ENCODE results near the gene CORO2A. TPM values are rescaled to one million over a fixed set of nuclear protein-coding genes. Genes with fewer than 3 reads are reported as not detected.
A peak's percentile ranks its signal among the peaks of the same experiment; 100 is the strongest.

Gene CORO2A
- total and polyA plus RNA-seq, 2 donors: 5.1 to 7.5 TPM

GRCh38 chr9:98157372-98157771, 35.1 kb downstream of the CORO2A start:
- Histone ChIP-seq H3K4me1 (ENCODE audit: control insufficient read depth in 2 of 2, insufficient read depth in 2 of 2, low read length in 2 of 2) (no peaks in the 10 kb centered on the region), H3K27ac (ENCODE audit: low read depth in 1 of 2, low read length in 1 of 2) (no peak overlapping the region), H3K27me3 (ENCODE audit: control insufficient read depth in 2 of 2, insufficient read depth in 1 of 2, low read length in 1 of 2) (no peaks in the 10 kb centered on the region), H3K4me3 (ENCODE audit: low read length in 2 of 2) (no peak overlapping the region), H3K9me3 (ENCODE audit: control insufficient read depth in 2 of 2, insufficient read depth in 1 of 2, low read length in 1 of 2) (no peaks in the 10 kb centered on the region), H3K36me3 (ENCODE audit: control insufficient read depth in 2 of 2, insufficient read depth in 2 of 2, low read length in 1 of 2) (peaks cover 8 to 11% of the 10 kb centered on the region in 2 donors)
- 98% methylated on average over 10 of the region's 10 CpGs for WGBS
- no peak for DNase-seq (ENCODE audit: low read depth in 6 of 9, low spot score in 9 of 9)

GRCh38 chr9:98154678-98155077, 37.8 kb downstream of the CORO2A start:
- Histone ChIP-seq H3K9me3 (ENCODE audit: control insufficient read depth in 2 of 2, insufficient read depth in 1 of 2, low read length in 1 of 2) (no peaks in the 10 kb centered on the region), H3K27ac (ENCODE audit: low read depth in 1 of 2, low read length in 1 of 2) (no peak overlapping the region), H3K27me3 (ENCODE audit: control insufficient read depth in 2 of 2, insufficient read depth in 1 of 2, low read length in 1 of 2) (no peaks in the 10 kb centered on the region), H3K4me3 (ENCODE audit: low read length in 2 of 2) (no peak overlapping the region), H3K4me1 (ENCODE audit: control insufficient read depth in 2 of 2, insufficient read depth in 2 of 2, low read length in 2 of 2) (no peaks in the 10 kb centered on the region), H3K36me3 (ENCODE audit: control insufficient read depth in 2 of 2, insufficient read depth in 2 of 2, low read length in 1 of 2) (peaks cover 8 to 13% of the 10 kb centered on the region in 2 donors)
- WGBS: 97% methylated on average over 2 of the region's 2 CpGs
- DNase-seq (ENCODE audit: low read depth in 6 of 9, low spot score in 9 of 9): no peak

- Histone ChIP-seq H3K4me1 (ENCODE audit: control insufficient read depth in 2 of 2, insufficient read depth in 2 of 2, low read length in 2 of 2) (no peaks in the 10 kb centered on the region), H3K4me3 (ENCODE audit: low read length in 2 of 2) (no peak overlapping the region), H3K27ac (ENCODE audit: low read depth in 1 of 2, low read length in 1 of 2) (no peak overlapping the region), H3K36me3 (ENCODE audit: control insufficient read depth in 2 of 2, insufficient read depth in 2 of 2, low read length in 1 of 2) (peaks cover 6 to 12% of the 10 kb centered on the region in 2 donors), H3K9me3 (ENCODE audit: control insufficient read depth in 2 of 2, insufficient read depth in 1 of 2, low read length in 1 of 2) (no peaks in the 10 kb centered on the region), H3K27me3 (ENCODE audit: control insufficient read depth in 2 of 2, insufficient read depth in 1 of 2, low read length in 1 of 2) (no peaks in the 10 kb centered on the region)
- no peak for DNase-seq (ENCODE audit: low read depth in 6 of 9, low spot score in 9 of 9)
These were observed 39.9 kb downstream of the CORO2A start for GRCh38 chr9:98152526-98152925.

GRCh38 chr9:98150721-98151120, 41.7 kb downstream of the CORO2A start:
- Histone ChIP-seq H3K4me1 (ENCODE audit: control insufficient read depth in 2 of 2, insufficient read depth in 2 of 2, low read length in 2 of 2) (peaks cover 0 to 3% of the 10 kb centered on the region in 2 donors), H3K4me3 (ENCODE audit: low read length in 2 of 2) (no peak overlapping the region), H3K27ac (ENCODE audit: low read depth in 1 of 2, low read length in 1 of 2) (no peak overlapping the region), H3K27me3 (ENCODE audit: control insufficient read depth in 2 of 2, insufficient read depth in 1 of 2, low read length in 1 of 2) (no peaks in the 10 kb centered on the region), H3K36me3 (ENCODE audit: control insufficient read depth in 2 of 2, insufficient read depth in 2 of 2, low read length in 1 of 2) (peaks cover 0 to 3% of the 10 kb centered on the region in 2 donors), H3K9me3 (ENCODE audit: control insufficient read depth in 2 of 2, insufficient read depth in 1 of 2, low read length in 1 of 2) (no peaks in the 10 kb centered on the region)
- no peak for DNase-seq (ENCODE audit: low read depth in 6 of 9, low spot score in 9 of 9)
- 93% methylated on average over 3 of the region's 3 CpGs for WGBS

- Histone ChIP-seq H3K4me3 (ENCODE audit: low read length in 2 of 2) (no peak overlapping the region), H3K9me3 (ENCODE audit: control insufficient read depth in 2 of 2, insufficient read depth in 1 of 2, low read length in 1 of 2) (no peaks in the 10 kb centered on the region), H3K4me1 (ENCODE audit: control insufficient read depth in 2 of 2, insufficient read depth in 2 of 2, low read length in 2 of 2) (peaks cover 0 to 3% of the 10 kb centered on the region in 2 donors), H3K27me3 (ENCODE audit: control insufficient read depth in 2 of 2, insufficient read depth in 1 of 2, low read length in 1 of 2) (no peaks in the 10 kb centered on the region), H3K36me3 (ENCODE audit: control insufficient read depth in 2 of 2, insufficient read depth in 2 of 2, low read length in 1 of 2) (peaks cover 0 to 3% of the 10 kb centered on the region in 2 donors), H3K27ac (ENCODE audit: low read depth in 1 of 2, low read length in 1 of 2) (no peak overlapping the region)
- DNase-seq (ENCODE audit: low read depth in 6 of 9, low spot score in 9 of 9): no peak
- 97% methylated on average over 7 of the region's 7 CpGs for WGBS
These were observed 42.3 kb downstream of the CORO2A start for GRCh38 chr9:98150164-98150563.

GRCh38 chr9:98149422-98149821, 43.0 kb downstream of the CORO2A start:
- 94% methylated on average over 3 of the region's 3 CpGs for WGBS
- H3K27me3 ChIP-seq (ENCODE audit: control insufficient read depth in 2 of 2, insufficient read depth in 1 of 2, low read length in 1 of 2): no peaks in the 10 kb centered on the region
- no peak for DNase-seq (ENCODE audit: low read depth in 6 of 9, low spot score in 9 of 9)

GRCh38 chr9:98148486-98148885, 44.0 kb downstream of the CORO2A start:
- WGBS: 91% methylated on average over 2 of the region's 2 CpGs
- Histone ChIP-seq H3K4me3 (ENCODE audit: low read length in 2 of 2) (no peak overlapping the region), H3K4me1 (ENCODE audit: control insufficient read depth in 2 of 2, insufficient read depth in 2 of 2, low read length in 2 of 2) (peaks cover 0 to 3% of the 10 kb centered on the region in 2 donors), H3K36me3 (ENCODE audit: control insufficient read depth in 2 of 2, insufficient read depth in 2 of 2, low read length in 1 of 2) (peaks cover 0 to 3% of the 10 kb centered on the region in 2 donors), H3K27ac (ENCODE audit: low read depth in 1 of 2, low read length in 1 of 2) (no peak overlapping the region), H3K27me3 (ENCODE audit: control insufficient read depth in 2 of 2, insufficient read depth in 1 of 2, low read length in 1 of 2) (no peaks in the 10 kb centered on the region), H3K9me3 (ENCODE audit: control insufficient read depth in 2 of 2, insufficient read depth in 1 of 2, low read length in 1 of 2) (no peaks in the 10 kb centered on the region)
- DNase-seq (ENCODE audit: low read depth in 6 of 9, low spot score in 9 of 9): no peak

More at GRCh38 chr9:98149422-98149821, 43.0 kb downstream of the CORO2A start:
- H3K27ac ChIP-seq (ENCODE audit: low read depth in 1 of 2, low read length in 1 of 2): no peak overlapping the region
- peaks cover 0 to 3% of the 10 kb centered on the region in 2 donors for H3K36me3 ChIP-seq (ENCODE audit: control insufficient read depth in 2 of 2, insufficient read depth in 2 of 2, low read length in 1 of 2)
- H3K4me1 ChIP-seq (ENCODE audit: control insufficient read depth in 2 of 2, insufficient read depth in 2 of 2, low read length in 2 of 2): peaks cover 0 to 3% of the 10 kb centered on the region in 2 donors
- no peak overlapping the region for H3K4me3 ChIP-seq (ENCODE audit: low read length in 2 of 2)
- no peaks in the 10 kb centered on the region for H3K9me3 ChIP-seq (ENCODE audit: control insufficient read depth in 2 of 2, insufficient read depth in 1 of 2, low read length in 1 of 2)

GRCh38 chr9:98147582-98147981, 44.9 kb downstream of the CORO2A start:
- Histone ChIP-seq H3K27ac (ENCODE audit: low read depth in 1 of 2, low read length in 1 of 2) (no peak overlapping the region), H3K27me3 (ENCODE audit: control insufficient read depth in 2 of 2, insufficient read depth in 1 of 2, low read length in 1 of 2) (no peaks in the 10 kb centered on the region), H3K36me3 (ENCODE audit: control insufficient read depth in 2 of 2, insufficient read depth in 2 of 2, low read length in 1 of 2) (peaks cover 0 to 3% of the 10 kb centered on the region in 2 donors), H3K9me3 (ENCODE audit: control insufficient read depth in 2 of 2, insufficient read depth in 1 of 2, low read length in 1 of 2) (no peaks in the 10 kb centered on the region), H3K4me3 (ENCODE audit: low read length in 2 of 2) (no peak overlapping the region), H3K4me1 (ENCODE audit: control insufficient read depth in 2 of 2, insufficient read depth in 2 of 2, low read length in 2 of 2) (peaks cover 0 to 3% of the 10 kb centered on the region in 2 donors)
- 96% methylated on average over 2 of the region's 2 CpGs for WGBS
- no peak for DNase-seq (ENCODE audit: low read depth in 6 of 9, low spot score in 9 of 9)

- 91% methylated on average over 7 of the region's 7 CpGs for WGBS
- no peaks in the 10 kb centered on the region for H3K36me3 ChIP-seq (ENCODE audit: control insufficient read depth in 2 of 2, insufficient read depth in 2 of 2, low read length in 1 of 2)
- H3K27me3 ChIP-seq (ENCODE audit: control insufficient read depth in 2 of 2, insufficient read depth in 1 of 2, low read length in 1 of 2): no peaks in the 10 kb centered on the region
- peak overlapping the region; percentile 47 to 67 for H3K27ac ChIP-seq (ENCODE audit: low read depth in 1 of 2, low read length in 1 of 2)
- peaks cover 0 to 3% of the 10 kb centered on the region in 2 donors for H3K4me1 ChIP-seq (ENCODE audit: control insufficient read depth in 2 of 2, insufficient read depth in 2 of 2, low read length in 2 of 2)
- no peak for DNase-seq (ENCODE audit: low read depth in 6 of 9, low spot score in 9 of 9)
- H3K4me3 ChIP-seq (ENCODE audit: low read length in 2 of 2): no peak overlapping the region
- no peaks in the 10 kb centered on the region for H3K9me3 ChIP-seq (ENCODE audit: control insufficient read depth in 2 of 2, insufficient read depth in 1 of 2, low read length in 1 of 2)
These were observed 46.1 kb downstream of the CORO2A start for GRCh38 chr9:98146101-98146991.
